GM18508 (cell line): ENCODE measurements around the gene KBTBD13.
"Not testable (repeated sequence)": the region's sequence is repeated elsewhere in the genome, so short reads cannot be mapped to it uniquely, and the experiment has no call there.

ENCODE experiments used
- ATAC-seq: cut with Tn5 transposase; IDR thresholded peaks from one replicate; pipeline ENCODE4 v1.9.1; 2021; ENCODE audit warnings: moderate number of reproducible peaks; ENCODE audit not compliant: insufficient read depth, unreplicated experiment

KBTBD13 gene

GRCh38 chr15:65067645-65068402, 8.7 kb upstream of the KBTBD13 start, which contains the start of gene RASL12:
RASL12 (minus strand) TSS chr15:65067991; CDS start chr15:65067835, 156 bp downstream.
- ATAC-seq = no peak

GRCh38 chr15:65068403-65068788, 8.2 kb upstream of the KBTBD13 start:
- ATAC-seq = no peak

- no peak for ATAC-seq
Observed at GRCh38 chr15:65069179-65069578, 7.4 kb upstream of the KBTBD13 start.

- no peak for ATAC-seq
Observed at GRCh38 chr15:65069779-65070546, 6.6 kb upstream of the KBTBD13 start.

GRCh38 chr15:65071381-65071811, 5.2 kb upstream of the KBTBD13 start:
- ATAC-seq = no peak

- no peak for ATAC-seq
Observed at GRCh38 chr15:65072027-65072426, 4.5 kb upstream of the KBTBD13 start.

GRCh38 chr15:65072617-65073016, 3.9 kb upstream of the KBTBD13 start:
- no peak for ATAC-seq

- not testable (repeated sequence) for ATAC-seq
Observed at GRCh38 chr15:65074946-65075345, 1.6 kb upstream of the KBTBD13 start.

GRCh38 chr15:65075607-65076395, 745 bp upstream of the KBTBD13 start:
- ATAC-seq = not testable (repeated sequence)

GRCh38 chr15:65077291-65077980, 890 bp downstream of the KBTBD13 start:
- no peak for ATAC-seq

- ATAC-seq = no peak
Observed at GRCh38 chr15:65077981-65078352, 1.4 kb downstream of the KBTBD13 start.

GRCh38 chr15:65079580-65079979, 3.0 kb downstream of the KBTBD13 start:
- no peak for ATAC-seq

- ATAC-seq = no peak
Observed at GRCh38 chr15:65081270-65081669, 4.7 kb downstream of the KBTBD13 start.

- ATAC-seq = no peak
Observed at GRCh38 chr15:65081758-65082157, 5.2 kb downstream of the KBTBD13 start.

- no peak for ATAC-seq
Observed at GRCh38 chr15:65082303-65082953, 5.9 kb downstream of the KBTBD13 start.

- no peak for ATAC-seq
Observed at GRCh38 chr15:65083262-65083701, 6.7 kb downstream of the KBTBD13 start.

- ATAC-seq = no peak
Observed at GRCh38 chr15:65084500-65085206, 8.1 kb downstream of the KBTBD13 start.

- no peak for ATAC-seq
Observed at GRCh38 chr15:65085207-65085753, 8.7 kb downstream of the KBTBD13 start.
